Amniotic epithelial cell (primary cell): ENCODE results near the gene KRTAP10-12.

Source experiments
- DNase-seq: peaks from one replicate; pipeline ENCODE4 v3.0.0-alpha.2; 2010; ENCODE audit warnings: low read depth

KRTAP10-12 gene

GRCh38 chr21:44699502-44700001 is 2.6 kb downstream of the KRTAP10-12 start:
- no peak for DNase-seq

DNA sequence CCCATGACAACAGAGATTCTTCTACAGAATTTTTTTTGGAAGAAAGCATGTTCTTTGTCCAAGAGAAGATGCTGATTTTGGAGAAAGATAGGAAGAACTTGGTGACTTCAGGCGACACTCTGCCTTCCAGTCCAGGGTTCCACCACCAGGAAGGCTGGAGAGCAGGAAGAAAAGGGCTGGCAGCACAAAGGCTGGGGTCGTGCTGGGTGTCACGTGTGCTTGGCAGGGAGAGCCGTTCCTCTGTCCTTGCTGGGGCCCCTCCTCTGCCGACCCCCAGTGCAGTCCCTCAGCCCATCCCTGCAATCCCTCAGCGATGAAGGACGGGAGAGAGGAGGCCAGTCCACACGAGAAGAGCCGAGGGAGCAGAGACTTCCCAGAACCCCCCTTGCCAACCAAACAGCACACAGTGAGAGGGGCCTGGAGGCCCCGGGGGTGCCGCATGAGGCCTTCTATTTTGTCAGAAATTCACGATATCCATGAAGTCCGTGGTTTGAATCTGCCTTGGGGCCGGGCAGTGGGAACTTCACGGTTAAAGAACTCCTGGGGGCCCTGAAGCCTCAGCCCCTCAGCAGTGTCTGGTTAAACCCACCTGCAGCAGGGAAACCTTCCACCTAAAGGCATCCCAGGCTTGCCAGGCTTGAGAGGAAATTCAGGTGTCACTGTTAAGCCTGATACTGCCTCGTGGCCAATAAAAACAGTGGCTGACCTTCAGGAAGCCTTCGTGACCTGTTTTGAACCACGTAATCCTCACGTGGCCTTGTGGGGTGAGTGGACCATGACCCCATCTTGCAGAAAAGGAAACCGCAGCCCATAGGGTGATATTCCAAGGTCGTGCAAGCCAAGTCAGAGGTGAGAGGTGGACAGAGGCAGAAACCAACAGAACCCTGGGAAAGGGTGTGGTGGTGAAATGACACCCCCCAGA is 3.4 kb downstream of the KRTAP10-12 start:
- DNase-seq, result no peak

DNA sequence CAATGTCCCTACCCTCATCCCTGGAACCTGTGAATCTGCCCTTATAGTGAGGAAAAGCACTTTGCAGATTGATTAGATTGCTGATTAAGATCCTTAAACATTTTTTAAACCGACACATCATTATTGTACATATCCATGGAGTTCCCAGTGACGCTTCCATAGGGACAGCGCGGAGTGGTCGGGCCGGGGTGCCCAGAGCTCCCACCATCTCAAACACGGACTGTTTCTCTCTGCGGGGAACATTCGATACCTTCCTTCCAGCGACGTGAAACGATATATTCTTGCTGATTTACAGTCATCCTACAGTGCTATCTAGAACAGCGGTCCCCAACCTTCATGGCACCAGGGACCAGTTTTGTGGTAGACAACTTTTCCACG is 4.0 kb downstream of the KRTAP10-12 start:
- no peak for DNase-seq

DNA sequence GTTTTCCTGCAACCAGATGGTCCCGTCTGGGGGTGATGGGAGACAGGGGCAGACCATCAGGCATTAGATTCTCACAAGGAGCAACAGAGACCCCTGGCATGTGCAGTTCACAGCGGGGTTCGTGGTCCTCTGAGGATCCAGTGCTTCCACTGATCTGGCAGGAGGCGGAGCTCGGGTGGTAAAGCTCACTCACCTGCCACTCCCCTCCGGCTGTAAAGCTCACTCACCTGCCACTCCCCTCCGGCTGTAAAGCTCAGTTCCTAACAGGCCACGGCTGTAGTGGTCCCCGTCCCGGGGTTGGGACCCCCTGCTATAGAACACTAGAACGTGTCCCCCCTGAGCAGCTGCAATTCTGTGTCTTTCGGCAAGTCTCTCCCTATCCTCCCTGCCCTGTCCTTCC is 4.6 kb downstream of the KRTAP10-12 start:
- DNase-seq, result no peak

GRCh38 chr21:44702111-44702972 is 5.4 kb downstream of the KRTAP10-12 start:
- no peak for DNase-seq

DNA sequence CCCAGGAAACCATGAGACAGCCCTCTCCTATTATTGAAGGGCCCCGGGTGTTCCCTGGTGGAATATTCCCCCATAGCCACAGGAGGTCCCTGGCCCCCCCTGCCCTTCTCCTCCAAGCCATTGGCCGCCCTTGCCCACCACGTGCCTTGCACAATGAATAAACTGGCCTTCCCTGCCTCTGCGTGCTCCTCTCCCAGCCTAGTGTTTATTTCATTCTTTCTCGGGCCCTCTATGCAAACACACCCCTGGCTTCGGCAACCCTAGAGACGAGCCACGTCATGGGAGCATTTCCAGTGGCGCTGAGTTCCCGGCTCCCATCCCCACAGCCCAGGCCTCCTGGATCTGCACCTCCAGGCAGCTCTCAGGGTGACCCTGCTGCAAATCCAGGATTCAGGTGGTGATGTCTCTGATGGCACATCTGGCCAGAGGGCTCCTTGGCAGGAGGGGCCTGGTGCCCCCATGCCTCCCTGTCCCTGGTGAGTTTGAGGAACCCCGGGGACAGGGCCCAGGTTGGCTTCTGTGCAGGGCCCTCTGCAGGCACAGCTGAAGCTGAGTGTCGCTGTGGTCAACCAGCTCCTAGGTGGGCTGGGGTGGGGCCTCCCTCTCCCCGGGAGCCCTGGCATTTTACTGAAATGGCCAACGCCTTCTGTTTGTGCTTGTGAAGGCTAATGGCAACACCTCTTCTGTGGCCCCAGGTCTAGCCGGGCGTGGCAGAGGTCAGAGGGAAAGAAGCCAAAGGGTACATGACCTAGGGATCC is 6.2 kb downstream of the KRTAP10-12 start:
- no peak for DNase-seq

DNA sequence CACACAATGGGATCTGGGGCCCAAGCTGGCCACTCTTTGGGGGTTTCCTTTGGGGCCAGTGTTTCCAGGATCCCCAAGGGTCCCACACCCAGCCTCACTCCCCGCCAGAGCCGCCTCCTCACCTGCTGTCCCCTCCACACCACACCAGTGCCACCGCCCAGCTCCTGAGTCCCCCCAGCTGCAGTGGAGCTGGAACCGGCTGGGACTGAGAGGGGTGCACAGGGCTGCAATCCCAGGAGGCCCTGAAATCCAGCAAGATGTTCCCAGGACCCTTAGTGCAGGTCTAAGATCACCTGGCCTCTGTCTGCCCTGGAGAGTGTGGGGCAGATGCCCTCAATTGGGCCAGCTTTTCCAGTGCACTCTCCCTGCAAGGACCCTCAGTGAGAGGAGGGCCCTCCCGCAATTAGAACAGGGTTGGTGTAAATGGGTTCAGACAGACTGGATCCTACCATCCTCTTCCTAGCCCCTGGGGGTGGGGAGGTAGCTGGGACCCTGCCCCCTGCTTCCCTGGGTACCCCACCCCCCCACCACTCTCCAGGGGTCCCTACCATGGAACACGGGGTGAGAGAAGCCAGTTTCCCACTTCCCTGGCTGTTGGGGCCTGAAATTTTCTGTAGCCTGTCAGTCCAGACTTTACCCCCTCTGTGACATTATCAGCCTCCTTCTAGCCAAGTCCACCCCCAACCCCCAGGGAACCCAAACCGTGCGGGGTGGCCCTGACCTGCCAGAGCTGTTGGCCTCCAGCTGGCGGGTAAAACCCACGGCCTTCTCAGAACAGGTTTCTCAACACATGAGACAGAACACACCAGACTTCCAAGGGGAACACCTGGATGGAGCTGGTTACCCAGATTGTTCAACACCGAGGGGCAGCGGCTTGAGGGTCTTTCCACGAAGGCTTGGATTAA is 7.0 kb downstream of the KRTAP10-12 start:
- no peak for DNase-seq

- DNase-seq, result no peak
These were observed 7.6 kb downstream of the KRTAP10-12 start for GRCh38 chr21:44704636-44705001.

GRCh38 chr21:44706026-44706705 is 9.2 kb downstream of the KRTAP10-12 start:
- no peak for DNase-seq

DNA sequence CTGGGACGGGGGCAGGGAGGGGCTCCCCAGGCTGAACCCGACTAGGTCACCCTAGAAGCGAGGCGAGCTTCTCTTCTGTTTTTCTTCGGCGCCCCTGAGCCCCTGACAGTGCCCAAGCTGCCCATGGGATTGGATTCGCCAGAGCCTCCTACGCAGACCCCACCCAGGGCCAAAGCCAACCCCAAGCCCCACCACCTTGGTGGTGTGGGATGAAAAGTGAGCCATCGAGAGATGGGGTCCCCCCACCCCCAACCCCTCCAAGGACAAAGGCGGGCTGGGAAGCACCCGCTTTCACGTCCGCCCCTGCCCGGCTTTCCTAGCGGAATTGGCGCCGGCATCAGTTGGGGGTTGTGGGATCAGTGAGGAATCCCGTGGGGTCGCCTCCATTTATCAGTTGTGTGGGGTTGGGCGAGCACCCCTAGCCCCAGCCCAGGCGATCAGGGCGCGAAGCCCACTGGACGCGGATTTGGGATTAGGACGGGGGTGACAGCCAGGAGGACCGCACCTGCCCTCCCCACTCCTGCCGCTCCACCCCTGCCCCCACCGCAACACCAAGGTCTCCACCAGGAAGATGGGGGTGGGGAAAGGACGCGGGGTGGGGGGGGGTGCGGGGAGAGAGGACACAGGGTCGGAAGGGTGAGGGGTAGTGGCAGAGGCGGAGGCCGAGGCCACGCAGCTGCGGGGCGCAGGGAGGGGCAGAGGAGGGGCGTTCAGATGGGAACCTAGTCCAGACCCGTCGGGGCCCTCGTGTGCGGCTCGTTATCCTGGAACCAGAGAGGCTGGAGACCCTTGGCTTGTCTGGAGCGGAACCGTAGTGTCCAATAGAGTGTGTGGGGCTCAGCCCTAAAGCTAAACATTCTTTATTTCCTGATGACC is 10.0 kb downstream of the KRTAP10-12 start:
- DNase-seq, result no peak

DNA sequence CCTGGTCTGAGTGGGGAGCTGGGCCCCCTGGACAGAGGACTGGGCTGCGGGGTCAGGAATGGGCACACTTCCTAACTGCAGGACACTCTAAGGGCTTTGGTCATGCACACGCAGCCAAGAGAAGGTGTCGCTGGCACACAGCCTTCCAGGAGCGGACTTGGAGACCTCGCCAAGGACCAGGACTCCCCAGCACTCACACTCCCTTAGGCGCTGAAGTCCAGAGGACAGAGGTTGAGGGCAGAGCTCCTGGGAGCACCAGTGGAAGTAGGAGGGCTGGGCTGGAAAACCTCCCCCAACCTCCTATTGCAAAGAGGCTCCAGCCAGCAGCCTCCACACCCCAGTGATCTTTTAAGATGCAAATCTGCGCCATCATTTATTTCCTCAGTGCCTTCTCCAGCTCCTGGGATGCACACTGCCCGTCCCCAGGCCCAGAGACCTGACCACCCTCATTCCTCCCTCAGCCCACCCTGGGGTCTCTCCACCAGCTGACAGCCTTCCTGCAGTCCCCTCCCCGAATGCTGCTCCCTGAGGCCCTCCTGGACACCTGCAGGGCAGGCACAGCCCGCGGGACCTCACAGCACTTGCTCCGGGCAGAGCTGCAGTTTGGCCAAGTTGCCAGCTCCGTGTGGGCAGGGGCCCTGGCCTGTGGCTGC is 11.4 kb downstream of the KRTAP10-12 start:
- DNase-seq, result no peak

- no peak for DNase-seq
These were observed 12.0 kb downstream of the KRTAP10-12 start for GRCh38 chr21:44708866-44709425.

DNA sequence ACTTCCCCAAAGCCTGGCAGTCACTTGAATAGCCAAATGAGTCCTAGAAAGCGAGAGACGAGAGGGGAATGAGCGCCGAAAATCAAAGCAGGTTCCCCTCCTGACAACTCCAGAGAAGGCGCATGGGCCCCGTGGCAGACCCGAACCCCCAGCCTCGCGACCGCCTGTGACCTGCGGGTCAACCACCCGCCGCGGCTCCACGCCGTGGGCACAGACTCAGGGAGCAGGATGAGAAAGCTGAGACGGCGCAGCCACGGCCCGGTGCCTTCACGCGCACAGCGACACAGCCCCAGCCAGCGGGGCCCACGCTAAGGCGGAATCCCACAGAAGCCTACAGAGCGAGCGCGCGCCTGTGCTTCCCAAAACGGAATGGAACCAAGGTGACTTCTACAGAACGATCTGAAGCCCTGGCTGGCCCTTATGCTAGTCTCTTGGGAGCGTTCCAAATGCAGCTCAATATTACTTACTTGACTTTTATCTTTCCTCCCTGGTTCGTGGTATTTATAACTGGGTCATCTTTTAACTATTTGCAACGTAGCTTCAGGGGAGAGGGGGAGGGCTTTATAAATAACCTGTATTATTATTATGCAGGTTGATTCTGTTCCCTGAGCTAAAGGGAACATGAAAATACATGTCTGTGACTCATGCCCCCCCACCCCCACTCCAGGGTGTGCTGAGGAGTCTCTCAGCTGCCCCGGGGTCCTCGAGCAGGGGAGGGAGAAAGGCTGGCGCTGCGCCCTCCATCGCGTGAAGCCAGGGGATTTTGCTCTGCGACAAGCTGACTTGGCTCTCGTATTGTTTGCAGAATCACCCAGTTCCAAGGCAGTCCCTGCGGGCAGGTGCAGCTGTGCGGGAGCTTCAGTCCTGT is 12.7 kb downstream of the KRTAP10-12 start:
- no peak for DNase-seq

DNA sequence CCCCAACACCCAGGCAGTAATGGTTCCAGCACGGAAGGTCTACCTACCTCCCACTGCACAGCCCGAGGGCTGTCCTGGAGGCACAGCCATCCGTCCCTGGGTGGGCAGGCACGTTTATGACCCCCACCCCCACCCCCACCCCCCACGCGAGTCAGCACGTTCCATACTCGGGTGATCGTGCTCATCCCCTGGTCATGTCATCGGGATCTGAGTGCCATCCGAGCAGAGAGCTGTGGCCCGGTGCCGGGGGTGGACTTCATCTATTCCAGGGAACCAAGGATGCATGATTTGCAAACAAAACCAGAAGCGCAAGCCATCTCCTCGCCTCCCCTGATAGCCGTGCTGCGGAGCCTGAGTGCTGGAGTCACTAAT is 13.3 kb downstream of the KRTAP10-12 start:
- DNase-seq, result no peak

GRCh38 chr21:44710756-44711326 is 13.9 kb downstream of the KRTAP10-12 start:
- no peak for DNase-seq

DNA sequence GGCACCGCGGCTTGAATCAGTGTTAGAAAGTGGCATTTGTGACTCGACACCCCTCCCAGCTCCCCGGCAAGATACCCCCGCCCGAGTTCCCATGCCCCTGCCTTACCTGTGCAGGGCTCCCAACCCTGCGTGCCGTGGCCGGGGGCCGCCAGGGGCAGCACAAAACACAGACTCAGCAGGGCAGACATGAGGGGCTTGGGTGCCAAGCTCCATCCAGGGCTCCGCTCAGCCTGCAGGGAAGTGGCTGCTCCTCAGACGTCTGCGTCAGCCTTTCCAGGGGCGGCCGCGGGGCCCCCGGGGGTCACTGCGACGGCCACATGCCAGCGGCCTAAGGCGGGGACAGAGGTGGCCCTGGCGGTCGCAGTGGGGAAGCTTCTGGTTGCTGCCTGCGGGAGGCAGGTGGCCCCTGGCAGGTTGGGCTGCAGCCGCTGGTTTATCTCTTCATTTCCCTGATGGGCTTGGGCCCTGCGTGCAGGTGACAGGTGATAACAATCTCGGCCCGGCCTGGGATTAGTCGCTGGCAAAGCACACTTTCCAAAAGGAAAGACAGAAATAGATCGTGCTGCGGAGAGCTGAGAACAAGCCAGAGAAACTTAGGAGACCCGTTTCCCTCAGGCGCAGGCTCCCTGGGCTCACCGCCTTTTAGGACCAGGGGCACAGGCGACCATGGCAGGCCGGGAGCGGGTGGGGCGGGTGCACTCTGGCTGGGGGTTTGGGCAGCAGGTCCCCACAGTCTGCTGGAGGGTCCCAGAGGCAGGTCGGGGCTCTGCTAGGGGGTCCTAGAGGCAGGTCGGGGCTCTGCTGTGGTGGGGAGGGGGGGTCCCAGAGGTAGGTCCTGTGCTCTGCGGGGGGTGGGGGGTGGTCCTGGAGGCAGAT is 14.6 kb downstream of the KRTAP10-12 start, which contains the start of gene TSPEAR:
Gene TSPEAR, minus strand, starts transcription at position 246 of the 876 bp plus-strand sequence. Its CDS starts 58 bp downstream, at position 188.
- no peak for DNase-seq
